Hematopoietic multipotent progenitor cell treated with erythropoietin and hydrocortisone succinate and interleukin-3 and kit ligand, for 17 days (in vitro differentiated cells): ENCODE results near the gene PPP3CB.

ENCODE experiments used
- DNase-seq: peaks from one replicate; pipeline ENCODE4 v3.0.0-alpha.2; 2015; ENCODE audit warnings: low spot score

The PPP3CB gene

GRCh38 chr10:73480158-73480557 lies 15.7 kb downstream of the PPP3CB start:
- no peak for DNase-seq

GRCh38 chr10:73478636-73479035 lies 17.2 kb downstream of the PPP3CB start:
- DNase-seq: no peak

- no peak for DNase-seq
Observed at GRCh38 chr10:73471226-73471625, 24.6 kb downstream of the PPP3CB start.

- DNase-seq: no peak
Observed at GRCh38 chr10:73469579-73469978, 26.2 kb downstream of the PPP3CB start.

GRCh38 chr10:73467206-73467605 lies 28.6 kb downstream of the PPP3CB start:
- DNase-seq: no peak

- DNase-seq: no peak
Observed at GRCh38 chr10:73465978-73466726, 29.7 kb downstream of the PPP3CB start.

GRCh38 chr10:73460897-73461296 lies 34.9 kb downstream of the PPP3CB start:
- DNase-seq: no peak

- DNase-seq: no peak
Observed at GRCh38 chr10:73459683-73460314, 36.0 kb downstream of the PPP3CB start.

- DNase-seq: peak; percentile 85
Observed at GRCh38 chr10:73456187-73456890, 39.5 kb downstream of the PPP3CB start.

- no peak for DNase-seq
Observed at GRCh38 chr10:73449113-73449512, 46.7 kb downstream of the PPP3CB start.

- DNase-seq: no peak
Observed at GRCh38 chr10:73448384-73448783, 47.4 kb downstream of the PPP3CB start.

GRCh38 chr10:73446926-73447325 lies 48.9 kb downstream of the PPP3CB start:
- DNase-seq: no peak

- no peak for DNase-seq
Observed at GRCh38 chr10:73444457-73444856, 51.4 kb downstream of the PPP3CB start.

- no peak for DNase-seq
Observed at GRCh38 chr10:73439605-73440312, 56.1 kb downstream of the PPP3CB start.

GRCh38 chr10:73439055-73439454 lies 56.8 kb downstream of the PPP3CB start:
- no peak for DNase-seq

- DNase-seq: no peak
Observed at GRCh38 chr10:73433538-73433867, 62.3 kb downstream of the PPP3CB start, which contains the start of gene MSS51. MSS51 (minus strand) TSS chr10:73433561; CDS start chr10:73428284, 5,277 bp downstream.

GRCh38 chr10:73432646-73433537 lies 62.9 kb downstream of the PPP3CB start:
- no peak for DNase-seq

GRCh38 chr10:73426318-73426717 lies 69.5 kb downstream of the PPP3CB start:
- DNase-seq: no peak

GRCh38 chr10:73424478-73424877 lies 71.3 kb downstream of the PPP3CB start:
- no peak for DNase-seq

GRCh38 chr10:73423309-73423708 lies 72.5 kb downstream of the PPP3CB start:
- no peak for DNase-seq

GRCh38 chr10:73416571-73416970 lies 79.3 kb downstream of the PPP3CB start:
- DNase-seq: no peak
